H4 (cell line): Measurements from ENCODE around the gene UCMA. TPM values are rescaled to one million over a fixed set of nuclear protein-coding genes. Genes with fewer than 3 reads are reported as not detected.

Source experiments
- DNase-seq: peaks from one replicate; pipeline ENCODE4 v3.0.0-alpha.2; 2015; ENCODE audit warnings: low spot score
- total RNA-seq: library from RNA; depleted of rRNA; stranded (reverse); fragments of >200 nt; shearing (Covaris generic); gene quantifications from 2 replicates; pipeline ENCODE4 v1.2.3, GENCODE V29; 2014; rRNA removed

The UCMA gene
- total RNA-seq, 1 experiment from 2014 or later, result not detected

GRCh38 chr10:13187135-13187534, 47.0 kb downstream of the UCMA start:
- DNase-seq, result no peak

GRCh38 chr10:13184730-13185514, 49.3 kb downstream of the UCMA start:
- DNase-seq, result no peak

DNA sequence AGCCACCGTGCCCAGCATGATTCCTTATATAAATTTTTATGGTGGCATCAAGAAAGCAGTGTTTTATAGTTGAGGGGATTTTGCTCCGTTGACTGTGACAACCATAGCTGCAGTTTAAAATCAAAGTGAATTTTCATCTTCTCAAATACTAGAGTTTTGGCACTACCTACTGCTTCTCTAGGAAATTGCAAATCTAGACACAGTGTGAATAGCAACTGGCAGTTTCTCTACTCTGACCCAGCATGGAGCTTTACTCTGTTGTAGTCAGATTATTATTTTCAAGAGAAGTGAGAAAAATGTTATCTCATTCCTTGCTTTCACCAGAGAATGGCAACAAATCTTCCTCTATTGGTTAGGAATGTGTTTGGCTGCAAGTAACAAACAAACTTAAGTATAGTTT, 49.9 kb downstream of the UCMA start:
- no peak for DNase-seq

DNA sequence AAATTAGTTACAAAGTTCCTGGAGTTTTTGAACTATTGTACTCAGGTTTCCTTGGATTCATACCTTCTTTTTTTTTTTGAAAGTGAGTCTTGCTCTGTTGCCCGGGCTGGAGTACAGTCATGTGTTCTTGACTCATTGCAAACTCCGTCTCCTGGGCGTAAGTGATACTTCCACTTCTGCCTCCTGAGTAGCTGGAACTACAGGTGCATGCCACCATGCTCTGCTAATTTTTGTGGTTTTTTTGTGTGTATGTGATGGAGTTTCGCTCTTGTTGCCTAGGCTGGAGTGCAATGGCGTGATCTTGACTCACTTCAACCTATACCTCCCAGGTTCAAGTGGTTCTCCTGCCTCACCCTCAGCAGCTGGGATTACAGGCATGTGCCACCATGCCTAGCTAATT, 50.5 kb downstream of the UCMA start:
- DNase-seq, result no peak

DNA sequence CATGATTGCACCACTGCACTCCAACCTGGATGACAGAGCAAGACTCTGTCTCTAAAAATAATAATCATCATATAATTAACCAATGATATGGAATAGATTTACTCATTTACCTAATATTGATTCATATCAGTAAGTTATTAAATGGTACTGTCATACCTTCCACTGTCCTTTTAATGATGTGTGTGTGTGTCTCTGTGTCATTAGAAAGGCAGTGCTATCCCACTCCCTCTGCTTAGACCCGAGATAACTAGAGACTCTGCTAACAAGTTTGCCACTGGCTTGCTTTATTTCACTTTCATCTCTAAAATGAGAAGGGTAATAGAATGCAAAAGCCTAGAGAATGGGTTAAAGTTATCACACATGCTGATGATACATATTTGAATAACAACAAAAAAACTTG, 51.8 kb downstream of the UCMA start:
- DNase-seq, result no peak

DNA sequence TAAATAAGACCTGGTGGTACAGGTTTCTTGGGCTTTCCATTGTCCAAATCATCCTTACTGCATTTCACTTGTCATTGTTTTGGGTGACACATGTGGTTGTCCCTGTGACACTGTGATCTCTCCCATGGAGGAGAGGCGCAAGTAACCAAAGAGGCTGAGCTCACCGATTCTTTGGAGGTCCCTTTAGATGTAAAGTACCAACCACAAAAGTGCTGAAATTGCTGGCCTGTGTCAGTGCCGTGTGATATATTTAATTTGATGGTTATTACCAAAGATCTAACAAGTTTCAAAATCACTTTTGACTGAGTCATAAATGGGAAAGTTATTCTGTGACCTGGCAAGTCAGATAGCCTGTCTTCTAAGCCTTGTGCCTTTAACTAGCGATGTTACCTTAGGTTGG, 53.4 kb downstream of the UCMA start:
- no peak for DNase-seq

DNA sequence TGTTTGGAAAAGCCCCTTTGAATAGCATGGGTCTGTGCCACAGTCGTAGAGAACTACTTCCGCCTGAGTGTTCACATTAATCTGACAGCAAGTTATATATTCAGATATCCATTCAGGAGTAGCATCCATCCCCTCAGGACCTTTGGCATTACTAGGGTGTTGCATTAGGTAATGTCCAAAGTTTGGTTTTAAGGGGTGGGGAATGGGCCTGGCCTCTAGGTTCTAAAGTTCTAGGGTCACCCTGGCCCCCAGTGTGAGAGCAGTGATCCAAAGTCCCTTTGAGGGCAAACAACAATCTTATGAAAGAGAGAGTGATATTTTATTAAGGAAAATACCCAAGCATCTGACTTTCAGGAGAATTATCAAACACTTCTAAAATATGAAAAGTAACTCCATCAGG, 60.6 kb downstream of the UCMA start:
- no peak for DNase-seq

Other genes with a start within 250 kb of the UCMA start
- gene CCDC3, start 232.7 kb downstream of the UCMA start, total RNA-seq, result 2.1 and 2.4 TPM in 2 replicates
- 13.1 and 13.7 TPM in 2 replicates for gene OPTN, start 134.2 kb downstream of the UCMA start, total RNA-seq
- gene MCM10, start 72.8 kb downstream of the UCMA start, total RNA-seq, result 15.1 and 17.7 TPM in 2 replicates
- gene PHYH, start 65.7 kb upstream of the UCMA start, total RNA-seq, result 7.0 and 19.6 TPM in 2 replicates
- 39.2 and 50.1 TPM in 2 replicates for gene SEPHS1, start 113.9 kb upstream of the UCMA start, total RNA-seq